Measurements from ENCODE around the gene STN1.

DNA sequence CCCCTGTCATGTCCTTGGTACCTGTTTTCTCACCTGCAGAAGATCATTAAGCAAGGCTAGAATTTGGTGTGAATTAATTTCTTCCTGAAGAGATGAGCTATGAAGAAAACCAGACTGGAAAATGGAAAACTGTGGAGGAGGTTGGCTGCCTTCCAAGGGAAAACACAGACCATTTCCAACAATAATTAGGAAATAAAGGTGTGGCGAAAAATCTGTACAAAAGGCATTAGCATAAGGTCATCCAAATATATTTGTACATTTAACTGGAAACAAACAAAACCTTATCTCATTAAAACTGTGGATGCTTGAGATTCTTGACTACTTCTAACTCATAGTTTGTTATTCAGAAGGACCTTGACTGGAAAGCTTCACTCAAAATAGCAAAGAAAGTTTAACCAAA lies 1.7 kb downstream of the STN1 start:
- no peak for TF ChIP-seq ZNF274 (IDR thresholded peaks at IDR 0.05; ENCODE audit: low read depth, low read length)
- TF ChIP-seq POLR2AphosphoS5 (IDR thresholded peaks at IDR 0.05; ENCODE audit: low read depth, low read length): no peak
- TF ChIP-seq, protein P1, sequence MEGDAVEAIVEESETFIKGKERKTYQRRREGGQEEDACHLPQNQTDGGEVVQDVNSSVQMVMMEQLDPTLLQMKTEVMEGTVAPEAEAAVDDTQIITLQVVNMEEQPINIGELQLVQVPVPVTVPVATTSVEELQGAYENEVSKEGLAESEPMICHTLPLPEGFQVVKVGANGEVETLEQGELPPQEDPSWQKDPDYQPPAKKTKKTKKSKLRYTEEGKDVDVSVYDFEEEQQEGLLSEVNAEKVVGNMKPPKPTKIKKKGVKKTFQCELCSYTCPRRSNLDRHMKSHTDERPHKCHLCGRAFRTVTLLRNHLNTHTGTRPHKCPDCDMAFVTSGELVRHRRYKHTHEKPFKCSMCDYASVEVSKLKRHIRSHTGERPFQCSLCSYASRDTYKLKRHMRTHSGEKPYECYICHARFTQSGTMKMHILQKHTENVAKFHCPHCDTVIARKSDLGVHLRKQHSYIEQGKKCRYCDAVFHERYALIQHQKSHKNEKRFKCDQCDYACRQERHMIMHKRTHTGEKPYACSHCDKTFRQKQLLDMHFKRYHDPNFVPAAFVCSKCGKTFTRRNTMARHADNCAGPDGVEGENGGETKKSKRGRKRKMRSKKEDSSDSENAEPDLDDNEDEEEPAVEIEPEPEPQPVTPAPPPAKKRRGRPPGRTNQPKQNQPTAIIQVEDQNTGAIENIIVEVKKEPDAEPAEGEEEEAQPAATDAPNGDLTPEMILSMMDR (IDR thresholded peaks at IDR 0.05 in 2 of 3, conservative IDR thresholded peaks at IDR 0.05 in 1 of 3; ENCODE audit: borderline replicate concordance in 1 of 3, insufficient read depth in 1 of 3, low read depth in 2 of 3, low read length in 2 of 3): no peak
